Measurements from ENCODE around the gene OR7C1.
"Not testable (repeated sequence)": the region's sequence is repeated elsewhere in the genome, so short reads cannot be mapped to it uniquely, and the experiment has no call there.

OR7C1 gene

GRCh38 chr19:14768001-14768400 lies 67.0 kb downstream of the OR7C1 start:
- in situ Hi-C loops (cut with HindIII; ENCODE audit: low sequenced_read_pairs): no loop called here

- in situ Hi-C loops (cut with HindIII; ENCODE audit: low sequenced_read_pairs): no loop called here
Measured at GRCh38 chr19:14767466-14767971, 67.5 kb downstream of the OR7C1 start.

- in situ Hi-C loops (cut with HindIII; ENCODE audit: low sequenced_read_pairs): not testable (repeated sequence)
Measured at GRCh38 chr19:14765841-14766240, 69.1 kb downstream of the OR7C1 start.

DNA sequence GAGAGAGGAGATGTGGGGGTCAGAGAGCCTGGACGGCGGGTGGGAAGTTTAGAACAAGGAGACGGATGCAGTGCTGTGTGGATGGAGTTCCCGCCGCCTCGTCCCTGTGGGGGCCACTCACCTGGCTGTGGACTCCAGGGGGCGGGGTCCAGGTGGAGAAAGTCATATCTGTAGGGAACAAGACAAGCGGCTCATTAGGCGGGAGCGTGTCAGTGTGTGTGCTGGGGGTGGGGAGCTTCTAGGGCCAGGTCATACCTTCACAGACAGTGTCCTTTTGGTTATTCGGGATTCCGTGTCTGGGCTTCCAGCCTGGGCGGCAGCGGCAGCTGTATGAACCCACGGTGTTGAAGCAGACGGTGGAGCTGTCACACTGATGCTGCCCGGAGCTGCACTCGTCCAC lies 69.6 kb downstream of the OR7C1 start:
- in situ Hi-C loops (cut with HindIII; ENCODE audit: low sequenced_read_pairs): not testable (repeated sequence)

DNA sequence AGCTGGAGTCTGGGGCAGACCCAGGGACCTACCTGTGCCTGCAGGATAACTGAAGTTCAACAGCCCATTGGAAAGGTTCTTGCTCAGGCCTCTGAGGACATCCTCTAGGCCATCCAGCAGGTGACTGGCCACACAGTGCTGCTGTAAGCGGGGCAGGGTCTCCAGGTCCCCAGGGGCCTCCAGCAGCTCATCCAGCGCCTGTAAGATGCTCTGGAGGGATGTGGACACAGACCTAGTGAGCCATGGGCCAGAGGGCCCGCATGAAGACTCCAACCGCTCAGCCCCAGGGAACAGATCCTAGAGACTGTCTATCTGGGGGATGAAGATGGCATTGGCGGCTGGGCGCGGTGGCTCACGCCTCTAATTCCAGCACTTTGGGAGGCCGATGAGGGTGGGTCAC lies 70.6 kb downstream of the OR7C1 start:
- in situ Hi-C loops (cut with HindIII; ENCODE audit: low sequenced_read_pairs): no loop called here

DNA sequence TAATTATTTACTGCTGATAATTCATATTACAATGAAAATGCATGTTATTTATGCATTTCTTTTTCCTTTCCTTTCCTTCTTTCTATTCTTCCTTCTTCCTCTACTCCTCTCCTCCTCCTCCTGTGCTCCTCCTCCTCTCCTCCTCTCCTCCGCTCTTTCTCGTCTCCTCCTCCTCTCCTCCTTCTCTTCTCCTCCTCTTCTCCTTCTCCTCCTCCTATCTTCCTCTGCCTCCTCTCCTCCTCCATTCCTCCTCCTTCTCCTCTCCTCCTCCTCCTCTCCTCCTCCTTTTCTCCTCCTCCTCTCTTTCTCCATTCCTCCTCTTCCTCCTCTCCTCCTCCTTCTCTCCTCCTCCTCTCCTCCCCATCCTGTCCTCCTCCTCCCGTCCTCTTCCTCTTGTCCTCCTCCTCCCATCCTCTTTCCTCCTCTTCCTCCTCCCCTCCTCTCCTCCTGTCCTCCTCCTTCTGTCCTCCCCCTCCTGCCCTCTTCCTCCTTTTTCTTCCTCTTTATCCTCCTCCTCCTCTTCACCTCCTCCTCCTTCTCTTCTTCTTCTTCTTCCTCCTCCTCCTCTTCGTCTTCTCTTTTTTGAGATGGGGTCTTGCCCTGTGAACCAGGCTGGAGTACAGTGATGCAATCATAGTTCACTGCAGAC lies 71.4 kb downstream of the OR7C1 start:
- in situ Hi-C loops (cut with HindIII; ENCODE audit: low sequenced_read_pairs): no loop called here

- in situ Hi-C loops (cut with HindIII; ENCODE audit: low sequenced_read_pairs): no loop called here
Measured at GRCh38 chr19:14762111-14762510, 72.9 kb downstream of the OR7C1 start.

DNA sequence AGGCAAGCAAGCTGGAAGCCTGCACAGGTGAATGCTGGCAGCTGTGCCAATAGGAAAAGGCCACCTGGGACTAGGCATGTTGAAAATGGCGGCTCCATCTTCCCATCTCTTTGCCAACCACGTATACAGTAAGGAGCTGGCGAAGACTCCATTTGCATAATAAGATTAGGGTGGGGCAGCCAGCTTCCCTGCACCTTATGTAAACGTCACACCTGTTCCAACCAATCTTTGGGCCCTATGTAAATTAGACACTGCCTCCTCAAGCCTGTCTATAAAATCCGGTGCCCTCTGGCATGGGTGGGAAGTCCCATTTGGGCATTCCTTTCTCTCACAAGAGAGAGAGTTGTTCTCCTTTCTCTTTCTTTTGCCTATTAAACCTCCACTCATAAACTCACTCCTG lies 73.4 kb downstream of the OR7C1 start:
- in situ Hi-C loops (cut with HindIII; ENCODE audit: low sequenced_read_pairs): no loop called here

DNA sequence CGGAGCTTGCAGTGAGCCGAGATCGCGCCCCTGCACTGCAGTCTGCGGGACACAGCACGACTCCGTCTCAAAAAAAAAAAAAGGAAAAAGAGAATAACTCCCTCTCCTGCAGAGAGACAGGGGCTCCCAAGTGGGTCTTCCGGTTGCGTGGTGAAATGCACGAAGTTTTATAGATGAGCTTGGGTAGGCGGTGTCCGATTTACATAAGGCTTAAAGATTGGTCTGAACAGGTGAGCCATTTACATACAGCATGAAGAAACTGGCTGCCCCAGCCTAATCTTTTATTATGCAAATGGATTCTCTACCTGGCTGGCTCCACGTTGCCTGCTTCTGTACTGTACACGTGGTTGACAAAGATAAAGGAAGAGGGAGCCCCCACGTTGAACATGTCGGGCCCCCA lies 76.2 kb downstream of the OR7C1 start:
- in situ Hi-C loops (cut with HindIII; ENCODE audit: low sequenced_read_pairs): no loop called here

DNA sequence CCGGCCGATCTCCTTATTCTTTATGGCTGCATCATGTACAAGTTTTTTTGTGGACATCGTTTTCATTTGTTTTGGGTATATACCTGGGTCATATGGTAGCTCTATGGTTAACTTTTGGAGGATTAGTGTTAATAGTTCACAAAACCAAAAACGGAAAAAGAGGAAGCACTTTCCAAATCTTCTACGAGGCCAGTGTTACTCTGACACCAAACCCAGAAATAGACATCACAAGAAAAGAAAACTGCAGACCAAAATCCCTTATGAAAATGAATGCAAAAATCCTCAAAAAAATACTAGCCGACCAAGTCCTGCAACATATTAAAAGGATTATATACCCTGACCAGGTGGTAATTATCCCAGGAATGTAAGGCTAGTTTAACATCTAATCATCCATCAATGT lies 86.4 kb downstream of the OR7C1 start:
- in situ Hi-C loops (cut with HindIII; ENCODE audit: low sequenced_read_pairs): no loop called here
